Hematopoietic multipotent progenitor cell treated with erythropoietin and hydrocortisone succinate and interleukin-3 and kit ligand, for 6 days (in vitro differentiated cells): ENCODE results near the gene NDRG3.
"Not testable (repeated sequence)": the region's sequence is repeated elsewhere in the genome, so short reads cannot be mapped to it uniquely, and the experiment has no call there.

Source experiments
- DNase-seq: peaks from one replicate; pipeline ENCODE4 v3.0.0-alpha.2; 2015

The NDRG3 gene

GRCh38 chr20:36758276-36758675 lies 12.4 kb upstream of the NDRG3 start:
- DNase-seq = no peak

- DNase-seq = no peak
Observed at GRCh38 chr20:36756496-36756895, 10.6 kb upstream of the NDRG3 start.

- peak; percentile 82 for DNase-seq
Observed at GRCh38 chr20:36754656-36755222, 8.8 kb upstream of the NDRG3 start.

- no peak for DNase-seq
Observed at GRCh38 chr20:36752582-36752981, 6.7 kb upstream of the NDRG3 start.

GRCh38 chr20:36745234-36745926 lies 510 bp downstream of the NDRG3 start:
- peak; percentile 42 for DNase-seq

GRCh38 chr20:36744764-36745191 lies 1.1 kb downstream of the NDRG3 start:
- no peak for DNase-seq

- no peak for DNase-seq
Observed at GRCh38 chr20:36744243-36744642, 1.6 kb downstream of the NDRG3 start.

- no peak for DNase-seq
Observed at GRCh38 chr20:36742558-36742957, 3.3 kb downstream of the NDRG3 start.

- DNase-seq = no peak
Observed at GRCh38 chr20:36741072-36741471, 4.8 kb downstream of the NDRG3 start.

GRCh38 chr20:36737183-36737499 lies 8.7 kb downstream of the NDRG3 start:
- no peak for DNase-seq

GRCh38 chr20:36736451-36737182 lies 9.3 kb downstream of the NDRG3 start:
- no peak for DNase-seq

- DNase-seq = no peak
Observed at GRCh38 chr20:36732456-36732855, 13.4 kb downstream of the NDRG3 start.

- DNase-seq = peak; percentile 51
Observed at GRCh38 chr20:36728986-36729385, 16.9 kb downstream of the NDRG3 start.

GRCh38 chr20:36726168-36726567 lies 19.7 kb downstream of the NDRG3 start:
- DNase-seq = no peak

GRCh38 chr20:36720510-36720909 lies 25.4 kb downstream of the NDRG3 start:
- DNase-seq = no peak

GRCh38 chr20:36717657-36718056 lies 28.2 kb downstream of the NDRG3 start:
- DNase-seq = peak; percentile 55

- DNase-seq = no peak
Observed at GRCh38 chr20:36717021-36717420, 28.9 kb downstream of the NDRG3 start.

- DNase-seq = no peak
Observed at GRCh38 chr20:36712775-36713174, 33.1 kb downstream of the NDRG3 start.

- no peak for DNase-seq
Observed at GRCh38 chr20:36709126-36709525, 36.8 kb downstream of the NDRG3 start.

GRCh38 chr20:36703530-36703929 lies 42.4 kb downstream of the NDRG3 start:
- DNase-seq = no peak

GRCh38 chr20:36700438-36700837 lies 45.5 kb downstream of the NDRG3 start:
- peak; percentile 8 for DNase-seq

- not testable (repeated sequence) for DNase-seq
Observed at GRCh38 chr20:36695467-36695866, 50.4 kb downstream of the NDRG3 start.

GRCh38 chr20:36688630-36689029 lies 57.3 kb downstream of the NDRG3 start:
- no peak for DNase-seq

GRCh38 chr20:36687850-36688249 lies 58.0 kb downstream of the NDRG3 start:
- no peak for DNase-seq
